GM12801 (cell line): ENCODE data around the gene VAV2.

Experiments
- CTCF ChIP-seq: IDR thresholded peaks from one replicate; pipeline ENCODE4 v1.5.1; 2011; ENCODE audit warnings: control low read depth; ENCODE audit not compliant: insufficient read length; ENCODE audit errors: extremely low read depth

The VAV2 gene

GRCh38 chr9:133739408-133740280 is 252.5 kb downstream of the VAV2 start:
- TF ChIP-seq CTCF: no peak

- TF ChIP-seq CTCF: no peak
Observed at GRCh38 chr9:133738640-133739225, 253.4 kb downstream of the VAV2 start.

DNA sequence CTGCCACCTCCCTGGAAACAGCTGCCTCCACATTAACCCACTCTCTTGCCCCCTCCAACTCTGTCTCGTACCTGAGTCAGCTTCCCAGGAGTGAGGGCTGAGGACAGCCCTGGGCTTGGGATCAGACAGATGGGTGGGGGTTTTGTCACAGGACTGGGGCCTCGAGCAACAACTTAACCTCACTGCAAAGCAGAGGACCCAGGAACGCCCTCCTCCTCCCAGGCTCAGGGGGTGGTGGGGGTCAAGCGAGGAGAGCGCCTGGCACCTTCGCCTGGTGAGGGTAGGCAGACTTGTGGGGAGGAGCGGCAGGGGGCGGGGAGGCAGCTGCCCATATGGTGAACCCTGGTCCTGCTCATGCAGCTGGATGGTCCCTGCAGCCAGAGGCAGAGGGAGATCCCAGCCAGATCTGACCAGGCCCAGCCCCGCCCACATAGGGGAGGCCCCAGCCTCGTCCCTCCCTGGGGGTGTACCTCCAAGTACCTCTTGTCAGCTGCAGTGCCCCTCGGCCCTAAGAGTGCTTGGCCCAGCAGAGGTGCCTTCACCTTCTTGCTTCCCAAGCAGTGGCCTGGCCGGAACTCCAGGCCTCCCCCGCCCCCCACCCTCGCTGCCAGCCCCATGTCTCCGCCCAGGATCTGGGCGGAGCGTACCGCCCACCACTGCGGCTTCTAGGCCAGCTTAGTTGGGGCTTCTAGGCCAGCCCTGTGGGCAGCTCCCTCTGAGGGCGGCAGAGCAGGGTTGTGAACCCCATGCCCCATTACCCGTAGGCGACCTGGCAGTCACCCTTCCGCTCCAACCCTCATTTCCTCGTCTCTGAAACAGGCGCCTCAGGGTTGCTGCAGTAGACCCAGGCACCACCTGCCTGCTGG is 254.1 kb downstream of the VAV2 start, which contains the start of gene SARDH:
SARDH (minus strand) TSS at position 579 of the 866 bp plus-strand sequence. CDS start 4,179 bp downstream, outside the sequence.
- TF ChIP-seq CTCF: no peak

DNA sequence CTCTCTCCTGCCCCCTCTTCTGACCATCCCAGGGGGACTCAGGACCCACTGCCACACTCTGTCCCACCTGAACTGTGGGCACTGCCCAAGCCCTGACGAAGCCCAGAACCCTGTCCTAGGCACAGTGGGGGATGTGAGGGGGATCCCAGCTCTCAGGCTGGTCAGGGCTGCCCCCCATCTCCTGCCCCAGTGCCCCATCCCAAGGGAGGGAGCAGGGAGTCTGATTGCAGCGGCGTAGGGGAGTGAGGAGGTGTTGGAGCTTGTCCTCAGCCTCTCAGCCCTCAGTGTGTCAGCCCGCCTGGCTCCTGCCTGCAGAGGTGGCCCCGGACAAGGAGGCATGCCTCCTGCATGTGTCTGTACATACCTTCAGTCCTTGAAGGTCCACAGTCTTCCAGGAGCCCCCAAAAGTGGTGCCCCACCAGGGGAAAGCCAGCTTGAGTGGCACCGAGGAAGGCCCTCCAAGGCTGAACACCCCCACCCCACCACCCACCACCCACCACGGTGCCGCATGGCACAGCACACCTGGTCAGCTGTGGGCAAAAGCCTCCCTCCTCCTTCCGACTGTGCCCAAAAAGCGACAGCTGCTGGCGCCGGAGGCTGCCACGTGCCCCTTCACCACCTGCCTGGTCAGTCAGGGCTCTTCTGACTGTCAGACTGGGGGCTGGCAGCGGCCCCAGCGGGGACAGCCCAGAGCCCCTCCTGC is 254.9 kb downstream of the VAV2 start:
- no peak for TF ChIP-seq CTCF

DNA sequence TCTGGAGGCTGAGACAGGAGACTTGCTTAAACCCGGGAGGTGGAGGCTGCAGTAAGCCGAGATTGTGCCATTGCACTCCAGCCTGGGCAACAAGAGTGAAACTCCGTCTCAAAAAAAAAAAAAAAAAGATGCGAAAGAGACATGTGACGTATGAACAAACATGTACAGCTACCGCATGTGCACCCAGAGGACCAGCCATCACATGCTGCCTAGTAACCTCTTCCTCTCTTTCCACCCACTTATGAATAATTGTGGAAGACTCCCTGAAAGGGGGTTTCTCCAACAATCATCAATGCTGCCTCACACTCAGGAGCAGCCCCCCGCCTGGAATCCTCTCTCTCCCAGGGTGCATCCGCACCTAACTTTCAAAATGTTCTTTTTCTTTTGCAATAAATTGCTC is 256.2 kb downstream of the VAV2 start:
- TF ChIP-seq CTCF: no peak

GRCh38 chr9:133735415-133735775 is 256.7 kb downstream of the VAV2 start:
- TF ChIP-seq CTCF: no peak
